AG04450 (cell line): ENCODE measurements around the gene CNTROB. TPM values are rescaled to one million over a fixed set of nuclear protein-coding genes. Genes with fewer than 3 reads are reported as not detected.
A peak's percentile ranks its signal among the peaks of the same experiment; 100 is the strongest.

Experiments
- CTCF ChIA-PET: fragments of 300-600, 350-600 bp; formaldehyde crosslinking; extraction: SDS; loops from one replicate; lab custom pipeline; 2022; ENCODE audit warnings: antibody characterized with exemption, inconsistent platforms; lab: Charles Lee
- POLR2A ChIA-PET: fragments of 350-600 bp; formaldehyde crosslinking; extraction: SDS; loops from one replicate; lab custom pipeline; 2021; ENCODE audit warnings: antibody characterized with exemption, inconsistent platforms; lab: Yijun Ruan, JAX
- DNase-seq: peaks from one replicate; pipeline ENCODE4 v3.0.0-alpha.2; 2011; ENCODE audit warnings: low read depth, low spot score
- H3K27ac ChIP-seq: one replicate; pipeline ENCODE4 v1.5.1; 2012; ENCODE audit warnings: low read depth, low read length, control low read depth
- H3K27me3 ChIP-seq: one replicate; pipeline ENCODE4 v1.6.0; 2012; ENCODE audit warnings: low read length; ENCODE audit not compliant: control insufficient read depth, insufficient read depth
- H3K4me3 ChIP-seq: 2 replicates; pipeline ENCODE4 v1.5.1; 2011; ENCODE audit warnings: mild to moderate bottlenecking, low read depth, low read length, control low read depth
- H3K9me3 ChIP-seq: 2 replicates; pipeline ENCODE4 v1.5.1; 2012; ENCODE audit warnings: low read length; ENCODE audit not compliant: control insufficient read depth, insufficient read depth
- polyA plus RNA-seq: library from polyadenylated mRNA; depleted of rRNA; stranded (reverse); fragments of >200 nt; gene quantifications from 2 replicates; pipeline ENCODE4 v1.2.3, GENCODE V29; 2011
- TF ChIP-seq, protein P1 (sequence below): IDR thresholded peaks from 2 replicates; pipeline ENCODE4 v1.5.1; 2011; ENCODE audit warnings: low read depth, low read length, control low read depth, inconsistent platforms

Gene CNTROB
- polyA plus RNA-seq, 1 experiment: 11.3 TPM

DNA sequence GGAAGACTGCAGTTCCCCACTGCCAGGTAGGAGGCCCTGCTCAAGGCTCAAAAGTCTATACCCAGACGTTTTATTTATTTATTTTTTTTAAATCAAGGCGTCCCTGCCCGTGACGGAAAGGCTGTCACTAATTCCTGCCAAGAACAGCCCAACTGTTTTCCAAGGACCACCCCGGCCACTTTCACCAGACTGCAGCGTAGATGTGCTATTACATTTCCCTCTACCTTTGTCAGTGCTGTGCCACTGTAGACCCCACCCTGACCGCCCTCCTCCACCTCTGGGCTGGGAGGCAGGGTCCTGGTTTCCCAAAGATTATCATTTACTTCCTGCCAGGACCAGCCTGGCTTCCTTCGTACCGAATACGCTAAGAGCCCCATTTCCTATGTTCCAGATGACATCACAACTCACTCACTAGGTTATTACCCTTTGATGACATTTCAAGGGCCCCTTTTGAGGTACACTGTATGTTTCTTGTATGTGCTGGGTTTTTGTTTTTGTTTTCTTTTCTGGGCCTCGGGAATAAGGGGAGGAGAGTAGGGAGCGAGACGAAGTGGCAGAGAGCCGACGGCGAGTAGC is 9.6 kb upstream of the CNTROB start:
- TF ChIP-seq, protein P1, sequence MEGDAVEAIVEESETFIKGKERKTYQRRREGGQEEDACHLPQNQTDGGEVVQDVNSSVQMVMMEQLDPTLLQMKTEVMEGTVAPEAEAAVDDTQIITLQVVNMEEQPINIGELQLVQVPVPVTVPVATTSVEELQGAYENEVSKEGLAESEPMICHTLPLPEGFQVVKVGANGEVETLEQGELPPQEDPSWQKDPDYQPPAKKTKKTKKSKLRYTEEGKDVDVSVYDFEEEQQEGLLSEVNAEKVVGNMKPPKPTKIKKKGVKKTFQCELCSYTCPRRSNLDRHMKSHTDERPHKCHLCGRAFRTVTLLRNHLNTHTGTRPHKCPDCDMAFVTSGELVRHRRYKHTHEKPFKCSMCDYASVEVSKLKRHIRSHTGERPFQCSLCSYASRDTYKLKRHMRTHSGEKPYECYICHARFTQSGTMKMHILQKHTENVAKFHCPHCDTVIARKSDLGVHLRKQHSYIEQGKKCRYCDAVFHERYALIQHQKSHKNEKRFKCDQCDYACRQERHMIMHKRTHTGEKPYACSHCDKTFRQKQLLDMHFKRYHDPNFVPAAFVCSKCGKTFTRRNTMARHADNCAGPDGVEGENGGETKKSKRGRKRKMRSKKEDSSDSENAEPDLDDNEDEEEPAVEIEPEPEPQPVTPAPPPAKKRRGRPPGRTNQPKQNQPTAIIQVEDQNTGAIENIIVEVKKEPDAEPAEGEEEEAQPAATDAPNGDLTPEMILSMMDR: no peak; the same call in 1 of the 2 replicates
- H3K27me3 ChIP-seq: no peaks in the 10 kb centered on the region
- H3K4me3 ChIP-seq: peak overlapping the region; percentile 58
- POLR2A ChIA-PET: interaction anchor here (0.5 to 1.7 kb wide), 4 partner anchors 9 to 178 kb away, joined by 3 to 10 read pairs (median 6); partner anchors contain the start of gene TRAPPC1
- H3K27ac ChIP-seq: no peak overlapping the region
- CTCF ChIA-PET: interaction anchor here (0.9 to 5.8 kb wide), 5 partner anchors 68 to 171 kb away, joined by 3 to 29 read pairs (median 3); no protein-coding TSS in a partner anchor
- no peaks in the 10 kb centered on the region for H3K9me3 ChIP-seq
- no peak for DNase-seq

DNA sequence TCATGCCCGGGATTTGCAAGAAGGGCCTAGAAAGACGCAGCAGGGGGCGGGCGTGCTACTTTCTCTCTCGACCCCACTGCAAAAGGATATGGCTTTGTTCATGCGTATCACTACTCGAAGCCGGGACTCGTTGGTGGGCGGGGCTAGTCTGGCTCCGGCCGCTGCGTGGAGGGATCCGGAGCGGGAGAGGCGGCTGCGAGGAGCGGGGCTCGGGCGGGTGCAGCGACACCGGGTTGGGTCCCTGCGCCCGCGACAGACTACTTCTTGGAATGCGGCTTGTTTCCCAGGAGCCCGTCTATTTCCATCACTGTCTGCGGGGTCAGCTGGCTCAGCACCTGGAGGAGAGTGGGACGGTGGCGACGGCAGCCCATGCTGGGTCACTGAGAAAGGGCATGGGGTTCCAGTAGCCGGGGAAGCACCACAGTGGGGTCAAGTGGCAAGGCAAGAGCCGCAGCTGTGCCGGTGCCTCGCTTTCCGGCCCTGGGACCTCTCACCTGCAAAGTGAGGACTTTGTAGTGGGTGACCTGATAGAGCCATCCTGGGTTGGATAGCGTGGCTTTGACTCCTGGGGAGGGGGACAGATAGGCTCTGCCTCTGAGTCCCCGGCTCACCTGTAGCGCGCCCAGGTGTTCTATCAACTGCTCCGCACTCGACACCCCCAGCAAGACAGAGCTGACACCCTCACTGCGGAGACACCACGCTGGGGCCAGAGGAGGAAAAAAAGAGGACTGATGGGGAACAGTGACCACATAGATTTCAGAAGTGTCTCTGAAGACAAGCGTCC is 9.0 kb upstream of the CNTROB start:
- H3K27me3 ChIP-seq: no peaks in the 10 kb centered on the region
- H3K4me3 ChIP-seq: peak overlapping the region; percentile 58
- H3K27ac ChIP-seq: no peak overlapping the region
- ChIA-PET POLR2A (interaction anchor here (0.5 to 1.7 kb wide), 3 partner anchors 9 to 61 kb away, joined by 3 to 7 read pairs (median 5); partner anchors contain the start of gene TRAPPC1), CTCF (interaction anchor here (0.6 to 5.8 kb wide), 6 partner anchors 67 to 171 kb away, joined by 3 to 29 read pairs (median 3); no protein-coding TSS in a partner anchor)
- TF ChIP-seq, protein P1: peak; percentile 21; the same call in 1 of the 2 replicates
- H3K9me3 ChIP-seq: no peaks in the 10 kb centered on the region
- peak; percentile 37 for DNase-seq

DNA sequence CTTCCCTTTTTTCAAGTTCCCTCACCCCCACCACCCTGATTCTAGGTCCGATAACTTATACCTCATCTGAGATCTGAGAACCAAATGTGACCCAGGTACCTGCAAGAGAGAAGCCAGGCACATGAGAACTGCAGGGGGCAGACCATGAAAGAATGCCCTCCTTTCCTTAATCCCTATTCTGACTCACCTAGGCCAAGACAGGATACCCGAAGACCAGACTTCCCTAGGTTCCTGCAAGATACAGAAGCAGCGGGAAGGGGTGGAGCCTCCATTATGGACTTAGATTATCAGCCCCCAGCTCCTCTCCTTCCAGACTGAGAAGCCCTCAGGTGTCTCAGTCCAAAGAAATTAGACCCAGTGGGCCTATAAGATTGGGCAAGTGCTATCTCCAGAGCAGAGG is 4.4 kb upstream of the CNTROB start:
- H3K27me3 ChIP-seq: no peaks in the 10 kb centered on the region
- TF ChIP-seq, protein P1: no peak
- ChIA-PET POLR2A (no interaction called here), CTCF (interaction anchor here (0.6 to 1.1 kb wide), 2 partner anchors 65 to 133 kb away, joined by 3 read pairs; no protein-coding TSS in a partner anchor)
- H3K27ac ChIP-seq: no peak overlapping the region
- no peak overlapping the region for H3K4me3 ChIP-seq
- no peaks in the 10 kb centered on the region for H3K9me3 ChIP-seq
- no peak for DNase-seq

DNA sequence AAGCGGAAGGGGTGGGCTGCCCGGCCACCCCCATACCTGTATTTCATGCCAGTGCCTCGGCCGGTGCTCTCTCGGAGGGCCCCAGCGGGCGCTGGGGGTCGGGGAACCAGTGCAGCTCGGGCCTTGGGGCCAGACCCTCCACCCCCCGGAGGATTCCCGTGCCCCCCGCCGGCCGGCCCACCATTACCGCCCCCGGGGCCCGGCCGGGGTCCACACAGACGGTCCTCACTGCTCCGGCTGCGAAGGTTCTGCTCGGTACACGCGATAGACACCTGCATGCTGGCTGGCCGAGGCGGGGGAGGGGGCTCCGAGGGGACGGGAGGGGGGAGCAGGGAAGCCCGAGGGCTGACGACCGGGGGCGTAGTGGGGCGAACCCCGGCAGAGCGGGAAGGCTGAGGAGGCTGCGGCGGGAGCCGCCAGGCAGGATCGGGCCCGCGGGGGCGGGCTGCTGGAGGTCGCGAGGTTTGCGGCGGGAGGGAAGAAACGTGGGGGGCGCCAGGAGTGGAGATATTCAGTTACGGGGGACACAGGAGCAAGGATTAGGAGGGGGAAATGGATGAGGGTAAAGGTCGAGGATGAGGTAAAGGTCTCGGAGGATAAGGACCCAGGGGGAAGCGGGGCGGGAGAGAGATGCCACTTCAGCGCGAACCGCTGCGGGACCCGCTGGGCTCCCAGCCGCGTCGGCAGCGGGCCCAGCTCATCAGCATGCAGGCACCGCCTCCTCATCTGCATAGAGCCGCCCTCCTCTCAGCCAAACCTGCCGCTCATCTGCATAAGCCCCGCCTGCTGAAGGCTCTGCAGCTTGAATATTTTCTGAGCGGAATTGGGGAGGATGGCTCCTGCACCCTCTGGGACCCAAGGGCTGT is 2.6 kb upstream of the CNTROB start, which contains the start of gene KCNAB3:
KCNAB3 (minus strand) TSS at position 699 of the 866 bp plus-strand sequence; CDS start at position 278, 421 bp downstream.
- H3K27me3 ChIP-seq: no peaks in the 10 kb centered on the region
- DNase-seq: no peak
- ChIA-PET CTCF (interaction anchor here (1.1 to 1.4 kb wide), 3 partner anchors 61 to 144 kb away, joined by 3 to 5 read pairs (median 5); no protein-coding TSS in a partner anchor), POLR2A (interaction anchor here (1.0 kb wide), 2 partner anchors 12 to 14 kb away, joined by 5 to 6 read pairs; partner anchors contain the start of gene RNF227)
- H3K4me3 ChIP-seq: peak within 1 kb of the TSS; percentile 63
- H3K27ac ChIP-seq: peak within 1 kb of the TSS; percentile 2
- TF ChIP-seq, protein P1: no peak
- H3K9me3 ChIP-seq: no peaks in the 10 kb centered on the region
